ENCODE data around the gene ATP1A1.

- TF ChIP-seq EZH2 (IDR thresholded peaks at IDR 0.05; ENCODE audit: borderline replicate concordance, insufficient read depth, low read depth, low read length, poor library complexity, severe bottlenecking) (no peak), CTCF (IDR thresholded peaks at IDR 0.05) (no peak)
Observed at GRCh38 chr1:116446686-116447085, 73.6 kb downstream of the ATP1A1 start.
